Lung (tissue), 12 donors: ENCODE results near the gene COMMD1. TPM values are rescaled to one million over a fixed set of nuclear protein-coding genes. Genes with fewer than 3 reads are reported as not detected.

Experiments
- ATAC-seq: fragments of 200-7000 bp; cut with Tn5 transposase; one replicate; pipeline ENCODE4 v1.9.1; 2020; ENCODE audit warnings: moderate number of reproducible peaks; ENCODE audit not compliant: insufficient read depth, low FRiP score
- DNase-seq, 3 donors: peaks; one replicate each; pipeline ENCODE4 v3.0.0-alpha.2; 2013 to 2017
- H3K27ac ChIP-seq, 2 donors: one replicate each; pipeline ENCODE4 v1.5.1; 2013; ENCODE audit warnings: mild to moderate bottlenecking in 2 of 2, moderate library complexity in 2 of 2, control low read depth in 1 of 2, inconsistent platforms in 1 of 2, low read depth in 1 of 2, low read length in 1 of 2
- H3K27me3 ChIP-seq, 3 donors: one replicate each; pipeline ENCODE4 v1.5.1; 2013; ENCODE audit warnings: low read length in 2 of 3; ENCODE audit not compliant: control insufficient read depth in 3 of 3, insufficient read depth in 3 of 3
- H3K36me3 ChIP-seq, 4 donors: one replicate each; pipeline ENCODE4 v1.5.1; 2013; ENCODE audit warnings: low read length in 4 of 4, mild to moderate bottlenecking in 1 of 4, moderate library complexity in 1 of 4; ENCODE audit not compliant: control insufficient read depth in 4 of 4, insufficient read depth in 4 of 4
- H3K4me1 ChIP-seq, 5 donors: one replicate each; pipeline ENCODE4 v1.5.1; 2013; ENCODE audit warnings: low read length in 5 of 5, mild to moderate bottlenecking in 2 of 5, moderate library complexity in 1 of 5; ENCODE audit not compliant: control insufficient read depth in 5 of 5, insufficient read depth in 5 of 5
- H3K4me3 ChIP-seq: one replicate; pipeline ENCODE4 v1.5.1; 2013; ENCODE audit warnings: mild to moderate bottlenecking, control low read depth, moderate library complexity
- H3K9ac ChIP-seq, 2 donors: one replicate each; pipeline ENCODE4 v1.5.1; 2013; ENCODE audit warnings: low read length in 2 of 2, control low read depth in 1 of 2; ENCODE audit not compliant: insufficient read depth in 1 of 2
- H3K9me3 ChIP-seq, 4 donors: one replicate each; pipeline ENCODE4 v1.5.1; 2013; ENCODE audit warnings: low read length in 3 of 4, mild to moderate bottlenecking in 1 of 4, moderate library complexity in 1 of 4; ENCODE audit not compliant: control insufficient read depth in 4 of 4, insufficient read depth in 3 of 4
- CTCF ChIP-seq: IDR thresholded peaks from 2 replicates; pipeline ENCODE4 v1.5.1; 2012; ENCODE audit warnings: mild to moderate bottlenecking; ENCODE audit errors: control extremely low read depth, extremely low read depth
- WGBS, 2 donors: extraction: QIAGEN DNeasy Blood & Tissue Kit; methylation state at CpG; one replicate each; pipeline ENCODE4 v1.1.7; 2013; 5-methylcytosine and 5-hydroxymethylcytosine counted together
- polyA plus RNA-seq, 2 donors: library from polyadenylated mRNA; stranded (reverse); fragments of 200-250 nt; gene quantifications; one replicate each; pipeline ENCODE4 v1.2.1, GENCODE V29; 2013
- total RNA-seq, 2 donors: library from RNA; depleted of rRNA in 1 of 2; stranded (reverse); fragments of >200 nt in 1 of 2; gene quantifications; one replicate each; pipeline ENCODE4 v1.2.1, GENCODE V29; 2014 to 2021
- donor health status: control.
- donor health status: control.
- donor health status: Bipolar disorder and iron deficiency.
- donor health status: healthy.
- donor health status: DM: yes; HTN: yes; CAD: no.

The COMMD1 gene
- total and polyA plus RNA-seq, 4 donors: 31.0 to 41.7 (median 35.2) TPM

DNA sequence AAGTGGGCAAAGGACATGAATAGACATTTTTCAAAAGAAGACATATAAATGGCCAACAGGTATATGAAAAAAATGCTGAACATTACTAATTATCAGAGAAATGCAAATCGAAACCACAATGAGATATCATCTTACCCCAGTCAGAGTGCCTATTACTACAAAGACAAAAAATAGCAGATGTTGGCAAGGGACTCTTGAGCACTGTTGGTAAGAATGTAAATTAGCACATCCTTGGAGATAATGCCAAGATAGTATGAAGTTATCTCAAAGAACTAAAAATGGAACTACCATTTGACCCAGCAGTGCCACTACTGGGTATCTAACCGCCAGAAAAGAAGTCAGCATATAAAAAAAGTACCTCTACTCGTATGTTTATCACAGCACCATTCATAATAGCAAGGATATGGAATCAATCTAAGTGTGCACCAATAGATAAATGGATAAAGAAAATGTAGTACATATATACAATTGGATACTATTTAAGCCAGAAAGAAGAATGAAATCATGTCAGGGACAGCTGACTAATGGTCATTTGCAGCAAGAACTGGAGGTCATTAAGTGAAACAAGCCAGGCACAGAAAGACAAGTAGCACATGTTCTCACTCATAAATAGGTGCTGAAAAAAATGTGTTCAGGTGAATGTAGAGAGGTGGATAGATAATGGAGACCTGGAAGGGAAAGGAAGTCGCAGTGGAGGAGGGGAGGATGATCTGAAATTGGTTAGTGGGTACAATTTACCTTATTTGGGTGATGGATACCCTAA is 148.7 kb downstream of the COMMD1 start:
- Histone ChIP-seq H3K4me1 (peaks cover 0 to 7% (median 0%) of the 10 kb centered on the region in 5 donors), H3K27ac (no peak overlapping the region), H3K9me3 (no peaks in the 10 kb centered on the region), H3K9ac (no peak overlapping the region), H3K36me3 (no peaks in the 10 kb centered on the region), H3K27me3 (no peaks in the 10 kb centered on the region), H3K4me3 (no peak overlapping the region)
- TF ChIP-seq CTCF: no peak
- ATAC-seq: no peak
- DNase-seq: no peak
- 95% methylated on average over 4 of the region's 4 CpGs for WGBS, 2 donors

DNA sequence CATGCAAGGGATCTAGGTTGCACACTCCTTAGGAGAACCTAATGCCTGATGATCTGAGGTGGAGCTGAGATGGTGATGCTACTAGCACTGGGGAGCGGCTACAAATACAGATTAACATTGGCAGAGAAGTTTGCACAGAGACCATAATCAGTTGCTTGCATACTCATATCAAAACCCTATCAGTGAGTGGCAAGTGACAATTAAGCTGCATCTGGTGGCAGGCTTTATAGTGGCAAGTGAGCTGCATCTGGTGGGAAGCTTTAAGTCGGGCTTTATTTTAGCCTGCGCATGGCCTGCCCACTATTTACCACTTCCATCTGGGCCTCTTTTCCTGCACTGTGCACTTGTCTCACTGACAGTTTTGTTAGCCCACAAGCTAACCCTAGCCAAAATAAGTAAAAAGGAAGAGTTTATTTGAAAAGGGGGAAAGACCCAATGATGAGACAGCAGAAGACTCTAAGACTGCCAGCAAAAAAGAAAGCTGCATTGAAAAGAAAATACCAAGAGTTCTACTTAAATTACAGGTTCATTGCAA is 149.5 kb downstream of the COMMD1 start:
- Histone ChIP-seq H3K27me3 (no peaks in the 10 kb centered on the region), H3K9ac (no peak overlapping the region), H3K36me3 (no peaks in the 10 kb centered on the region), H3K4me3 (no peak overlapping the region), H3K4me1 (peaks cover 0 to 7% (median 0%) of the 10 kb centered on the region in 5 donors), H3K27ac (no peak overlapping the region), H3K9me3 (no peaks in the 10 kb centered on the region)
- ATAC-seq (no peak), DNase-seq (no peak)
- 57 to 86% methylated on average over 3 of the region's 3 CpGs for WGBS, 2 donors
- TF ChIP-seq CTCF: no peak

GRCh38 chr2:62055724-62056336 is 150.4 kb downstream of the COMMD1 start:
- H3K4me3 ChIP-seq: no peak overlapping the region
- no peak overlapping the region for H3K9ac ChIP-seq
- WGBS, 2 donors: 87 to 88% methylated on average over 3 of the region's 3 CpGs
- H3K27me3 ChIP-seq: no peaks in the 10 kb centered on the region
- no peaks in the 10 kb centered on the region for H3K9me3 ChIP-seq
- peaks cover 0 to 7% (median 0%) of the 10 kb centered on the region in 5 donors for H3K4me1 ChIP-seq
- no peak for ATAC-seq
- no peaks in the 10 kb centered on the region for H3K36me3 ChIP-seq
- H3K27ac ChIP-seq: no peak overlapping the region
- no peak for TF ChIP-seq CTCF
- no peak for DNase-seq
